Rectal smooth muscle tissue (tissue), 1 donor: ENCODE results near the gene MIEN1.
"Not testable (repeated sequence)": the region's sequence is repeated elsewhere in the genome, so short reads cannot be mapped to it uniquely, and the experiment has no call there.

Experiments used
- H3K27ac ChIP-seq: one replicate; pipeline ENCODE4 v1.7.0; 2013; ENCODE audit warnings: low read depth, low read length, inconsistent platforms
- H3K27me3 ChIP-seq: one replicate; pipeline ENCODE4 v1.7.0; 2013; ENCODE audit warnings: low read length; ENCODE audit not compliant: control insufficient read depth, insufficient read depth
- H3K36me3 ChIP-seq: one replicate; pipeline ENCODE4 v1.7.0; 2013; ENCODE audit warnings: low read length; ENCODE audit not compliant: control insufficient read depth, insufficient read depth
- H3K4me1 ChIP-seq: one replicate; pipeline ENCODE4 v1.7.0; 2013; ENCODE audit warnings: low read length; ENCODE audit not compliant: control insufficient read depth, insufficient read depth
- H3K4me3 ChIP-seq: one replicate; pipeline ENCODE4 v1.7.0; 2013; ENCODE audit warnings: low read length
- H3K9ac ChIP-seq: one replicate; pipeline ENCODE4 v1.7.0; 2013; ENCODE audit warnings: low read length

MIEN1 gene

DNA sequence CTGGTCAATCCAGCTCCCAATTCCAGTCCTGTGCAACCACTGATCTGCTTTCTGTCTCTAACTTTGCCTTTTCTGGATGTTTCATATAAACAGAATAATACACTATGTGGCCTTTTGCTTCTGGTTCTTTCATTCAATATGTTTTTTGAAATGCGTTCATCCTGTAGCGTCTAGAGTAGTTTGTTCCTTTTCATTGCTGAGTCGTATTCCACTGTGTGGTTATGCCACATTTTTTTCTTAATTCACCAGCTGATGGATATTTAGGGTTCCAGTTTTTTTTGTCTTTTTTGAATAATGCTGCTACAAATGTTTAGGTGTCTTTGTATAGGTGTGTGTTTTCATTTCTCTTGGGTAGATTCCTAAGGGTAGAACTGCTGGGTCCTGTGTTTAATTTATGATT lies 2.3 kb upstream of the MIEN1 start:
- Histone ChIP-seq H3K27me3 (peaks cover 3% of the 10 kb centered on the region), H3K4me3 (no peak overlapping the region), H3K9ac (no peak overlapping the region), H3K36me3 (peaks cover under 1% of the 10 kb centered on the region), H3K4me1 (peaks cover 5% of the 10 kb centered on the region), H3K27ac (no peak overlapping the region)

DNA sequence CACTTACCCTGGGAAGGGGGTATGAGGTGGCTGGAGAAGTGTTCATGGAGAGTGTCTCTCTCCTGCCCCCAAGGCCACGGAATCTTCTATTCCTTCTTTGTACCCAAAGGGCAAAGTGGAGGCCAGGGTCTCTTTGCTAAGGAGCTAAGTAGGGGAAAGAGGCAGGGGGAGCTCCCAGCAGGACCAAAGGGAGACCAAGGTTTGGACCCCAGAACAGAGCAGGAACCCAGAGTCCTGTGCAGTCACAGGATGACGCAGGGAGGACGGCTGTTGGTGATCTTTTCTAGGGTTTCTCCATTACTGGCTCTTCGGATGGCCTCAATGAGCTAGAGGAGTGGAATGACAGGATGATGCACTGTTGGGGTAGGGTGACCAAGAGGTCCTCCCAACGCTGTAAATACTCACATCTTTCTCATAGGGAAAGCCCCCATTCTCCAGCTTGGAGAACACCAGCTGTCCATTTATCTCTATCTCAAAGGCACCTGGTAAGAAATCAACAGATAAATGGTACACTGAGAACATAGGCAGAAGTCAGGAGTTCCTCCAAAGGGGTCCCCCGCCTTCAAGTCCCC lies 966 bp downstream of the MIEN1 start:
- Histone ChIP-seq H3K27ac (no peak overlapping the region), H3K27me3 (no peaks in the 10 kb centered on the region), H3K36me3 (peaks cover 22% of the 10 kb centered on the region), H3K9ac (peak overlapping the region; percentile 81), H3K4me3 (peak overlapping the region; percentile 83), H3K4me1 (peaks cover 5% of the 10 kb centered on the region)

DNA sequence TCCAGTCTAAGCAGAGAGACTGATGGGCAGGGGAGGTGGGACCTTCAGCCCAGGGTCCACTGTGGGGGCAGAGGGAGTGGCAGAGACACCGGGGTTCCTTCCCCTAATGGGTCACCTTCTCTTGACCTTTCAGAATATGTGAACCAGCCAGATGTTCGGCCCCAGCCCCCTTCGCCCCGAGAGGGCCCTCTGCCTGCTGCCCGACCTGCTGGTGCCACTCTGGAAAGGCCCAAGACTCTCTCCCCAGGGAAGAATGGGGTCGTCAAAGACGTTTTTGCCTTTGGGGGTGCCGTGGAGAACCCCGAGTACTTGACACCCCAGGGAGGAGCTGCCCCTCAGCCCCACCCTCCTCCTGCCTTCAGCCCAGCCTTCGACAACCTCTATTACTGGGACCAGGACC lies 2.8 kb downstream of the MIEN1 start:
- Histone ChIP-seq H3K4me1 (peaks cover 5% of the 10 kb centered on the region), H3K9ac (no peak overlapping the region), H3K4me3 (no peak overlapping the region), H3K27ac (no peak overlapping the region), H3K36me3 (peaks cover 25% of the 10 kb centered on the region), H3K27me3 (no peaks in the 10 kb centered on the region)

DNA sequence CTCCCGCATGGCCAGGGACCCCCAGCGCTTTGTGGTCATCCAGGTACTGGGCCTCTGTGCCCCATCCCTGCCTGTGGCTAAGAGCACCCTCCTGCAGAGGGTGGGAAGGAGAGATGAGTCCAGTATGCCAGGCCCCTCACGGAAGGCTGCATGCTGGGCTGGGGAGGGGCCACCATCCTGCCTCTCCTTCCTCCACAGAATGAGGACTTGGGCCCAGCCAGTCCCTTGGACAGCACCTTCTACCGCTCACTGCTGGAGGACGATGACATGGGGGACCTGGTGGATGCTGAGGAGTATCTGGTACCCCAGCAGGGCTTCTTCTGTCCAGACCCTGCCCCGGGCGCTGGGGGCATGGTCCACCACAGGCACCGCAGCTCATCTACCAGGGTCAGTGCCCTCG lies 3.7 kb downstream of the MIEN1 start:
- no peak overlapping the region for H3K9ac ChIP-seq
- H3K27me3 ChIP-seq: no peaks in the 10 kb centered on the region
- no peak overlapping the region for H3K4me3 ChIP-seq
- peaks cover 5% of the 10 kb centered on the region for H3K4me1 ChIP-seq
- H3K36me3 ChIP-seq: peaks cover 27% of the 10 kb centered on the region
- H3K27ac ChIP-seq: no peak overlapping the region

DNA sequence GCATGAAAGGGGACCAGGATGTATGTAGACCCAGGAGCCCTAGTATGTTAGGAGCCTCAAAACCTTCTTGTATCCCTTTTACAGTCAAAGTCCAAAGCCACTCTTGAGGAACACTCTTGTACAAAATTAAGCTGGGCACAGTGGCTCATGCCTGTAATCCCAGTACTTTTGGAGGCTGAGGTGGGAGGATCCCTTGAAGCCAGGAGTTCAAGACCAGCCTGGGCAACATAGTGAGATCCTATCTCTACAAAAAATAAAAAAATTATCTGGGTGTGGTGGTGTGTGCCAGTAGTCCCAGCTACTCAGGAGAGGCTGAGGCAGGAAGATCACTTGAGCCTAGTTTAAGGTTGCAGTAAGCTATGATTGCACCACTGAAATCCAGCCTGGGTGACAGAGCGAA lies 4.4 kb downstream of the MIEN1 start:
- H3K36me3 ChIP-seq: peaks cover 28% of the 10 kb centered on the region

DNA sequence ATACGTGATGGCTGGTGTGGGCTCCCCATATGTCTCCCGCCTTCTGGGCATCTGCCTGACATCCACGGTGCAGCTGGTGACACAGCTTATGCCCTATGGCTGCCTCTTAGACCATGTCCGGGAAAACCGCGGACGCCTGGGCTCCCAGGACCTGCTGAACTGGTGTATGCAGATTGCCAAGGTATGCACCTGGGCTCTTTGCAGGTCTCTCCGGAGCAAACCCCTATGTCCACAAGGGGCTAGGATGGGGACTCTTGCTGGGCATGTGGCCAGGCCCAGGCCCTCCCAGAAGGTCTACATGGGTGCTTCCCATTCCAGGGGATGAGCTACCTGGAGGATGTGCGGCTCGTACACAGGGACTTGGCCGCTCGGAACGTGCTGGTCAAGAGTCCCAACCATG lies 5.6 kb downstream of the MIEN1 start:
- Histone ChIP-seq H3K36me3 (peaks cover 30% of the 10 kb centered on the region), H3K9ac (no peak overlapping the region), H3K4me1 (peaks cover 2% of the 10 kb centered on the region), H3K27me3 (no peaks in the 10 kb centered on the region), H3K27ac (no peak overlapping the region), H3K4me3 (no peak overlapping the region)

More for the DNA sequence above, 4.4 kb downstream of the MIEN1 start:
- not testable (repeated sequence) for H3K4me3 ChIP-seq, H3K9ac ChIP-seq, H3K27ac ChIP-seq, H3K27me3 ChIP-seq, H3K4me1 ChIP-seq

DNA sequence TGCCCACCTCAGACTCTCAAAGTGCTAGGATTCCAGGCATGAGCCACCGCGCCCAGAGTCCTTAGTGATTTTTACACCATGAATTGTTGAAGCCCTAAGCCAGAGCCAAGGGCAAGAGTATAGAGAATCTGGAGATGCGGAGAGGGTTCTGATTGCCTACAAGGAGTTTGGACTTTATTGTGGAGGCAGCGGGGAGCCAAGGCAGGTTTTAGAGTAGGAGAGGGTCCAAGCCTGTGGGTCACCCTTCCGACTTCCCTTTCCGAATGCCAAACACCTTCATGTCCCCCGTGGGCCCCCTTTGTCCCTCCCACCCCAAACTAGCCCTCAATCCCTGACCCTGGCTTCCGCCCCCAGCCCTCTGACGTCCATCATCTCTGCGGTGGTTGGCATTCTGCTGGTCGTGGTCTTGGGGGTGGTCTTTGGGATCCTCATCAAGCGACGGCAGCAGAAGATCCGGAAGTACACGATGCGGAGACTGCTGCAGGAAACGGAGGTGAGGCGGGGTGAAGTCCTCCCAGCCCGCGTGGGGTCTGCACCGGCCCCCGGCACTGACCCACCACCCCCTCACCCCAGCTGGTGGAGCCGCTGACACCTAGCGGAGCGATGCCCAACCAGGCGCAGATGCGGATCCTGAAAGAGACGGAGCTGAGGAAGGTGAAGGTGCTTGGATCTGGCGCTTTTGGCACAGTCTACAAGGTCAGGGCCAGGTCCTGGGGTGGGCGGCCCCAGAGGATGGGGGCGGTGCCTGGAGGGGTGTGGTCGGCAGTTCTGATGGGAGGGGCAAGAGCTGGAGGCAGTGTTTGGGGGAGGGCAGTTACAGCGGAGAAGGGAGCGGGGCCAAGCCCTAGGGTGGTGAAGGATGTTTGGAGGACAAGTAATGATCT lies 7.1 kb downstream of the MIEN1 start:
- H3K27me3 ChIP-seq: no peaks in the 10 kb centered on the region
- no peak overlapping the region for H3K4me3 ChIP-seq
- no peak overlapping the region for H3K9ac ChIP-seq
- no peaks in the 10 kb centered on the region for H3K4me1 ChIP-seq
- H3K36me3 ChIP-seq: peaks cover 33% of the 10 kb centered on the region
- H3K27ac ChIP-seq: no peak overlapping the region

DNA sequence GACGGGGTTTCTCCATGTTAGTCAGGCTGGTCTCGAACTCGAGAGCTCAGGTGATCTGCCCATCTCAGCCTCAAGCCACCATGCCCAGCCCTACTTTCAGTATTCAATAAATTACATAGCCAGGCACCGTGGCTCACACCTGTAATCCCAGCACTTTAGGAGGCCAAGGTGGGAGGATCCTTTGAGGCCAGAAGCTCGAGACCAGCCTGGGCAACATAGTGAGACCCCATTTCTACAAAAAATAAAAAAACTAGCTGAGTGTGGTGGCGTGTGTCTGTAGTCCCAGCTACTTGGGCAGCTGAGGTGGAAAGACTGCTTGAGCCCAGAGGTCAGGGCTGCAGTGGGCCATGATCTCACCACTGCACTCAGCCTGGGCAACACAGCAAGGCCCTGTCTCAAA lies 8.2 kb downstream of the MIEN1 start:
- no peak overlapping the region for H3K27ac ChIP-seq
- peaks cover 29% of the 10 kb centered on the region for H3K36me3 ChIP-seq
- no peak overlapping the region for H3K9ac ChIP-seq
- no peaks in the 10 kb centered on the region for H3K27me3 ChIP-seq
- no peak overlapping the region for H3K4me3 ChIP-seq
- H3K4me1 ChIP-seq: no peaks in the 10 kb centered on the region

DNA sequence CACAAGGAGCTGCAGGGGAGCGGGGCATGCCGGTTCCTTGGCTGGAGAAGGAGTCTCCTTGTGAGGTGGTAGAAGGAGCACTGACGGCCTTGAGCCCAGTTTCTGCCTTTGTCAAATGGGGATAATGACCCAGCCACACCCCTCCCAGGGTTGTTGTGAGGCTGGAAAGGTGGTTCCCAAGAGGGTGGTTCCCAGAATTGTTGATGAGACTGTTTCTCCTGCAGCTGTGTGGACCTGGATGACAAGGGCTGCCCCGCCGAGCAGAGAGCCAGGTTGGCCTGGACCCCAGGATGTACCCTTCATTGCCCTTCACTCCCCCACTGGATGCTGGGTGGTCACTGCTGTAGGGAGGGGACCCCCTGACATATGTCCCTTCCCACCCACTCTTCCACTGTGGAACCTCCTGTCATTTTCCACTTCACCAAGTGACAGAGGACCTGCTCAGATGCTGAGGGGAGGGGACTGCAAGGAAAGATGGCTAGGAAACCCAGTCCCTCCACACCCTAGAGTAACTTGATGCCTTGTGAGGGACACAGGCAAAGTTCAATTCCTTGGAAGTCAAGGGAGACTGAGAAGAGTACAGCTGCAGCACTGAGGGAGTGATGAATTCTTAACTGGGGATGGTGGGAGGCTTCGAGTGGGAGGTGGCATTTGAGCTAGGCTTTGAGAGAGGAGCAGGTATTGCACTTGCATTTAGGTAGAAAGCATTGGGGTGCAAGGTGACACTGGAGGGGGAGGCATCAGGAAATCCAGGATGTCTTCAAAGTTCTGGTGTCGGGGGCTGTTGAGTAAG lies 10.6 kb downstream of the MIEN1 start:
- H3K9ac ChIP-seq: no peak overlapping the region
- H3K4me3 ChIP-seq: no peak overlapping the region
- H3K4me1 ChIP-seq: no peaks in the 10 kb centered on the region
- H3K27ac ChIP-seq: no peak overlapping the region
- H3K27me3 ChIP-seq: no peaks in the 10 kb centered on the region
- H3K36me3 ChIP-seq: peaks cover 30% of the 10 kb centered on the region

DNA sequence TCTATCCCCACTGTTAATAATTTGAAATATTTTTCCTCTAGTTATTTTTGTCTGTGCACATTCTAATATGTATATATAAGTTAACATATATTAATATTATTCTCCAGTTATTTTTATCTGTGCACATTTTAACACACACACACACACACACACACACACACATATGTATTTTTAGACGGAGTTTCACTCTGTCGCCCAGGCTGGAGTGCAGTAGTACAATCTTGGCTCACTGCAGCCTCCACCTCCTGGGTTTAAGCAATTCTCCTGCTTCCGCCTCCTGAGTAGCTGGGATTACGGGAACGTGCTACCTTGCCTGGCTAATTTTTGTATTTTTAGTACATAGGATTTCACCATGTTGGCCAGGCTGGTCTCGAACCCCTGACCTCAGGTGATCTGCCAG lies 12.7 kb downstream of the MIEN1 start:
- Histone ChIP-seq H3K27me3 (no peaks in the 10 kb centered on the region), H3K4me1 (no peaks in the 10 kb centered on the region), H3K36me3 (peaks cover 23% of the 10 kb centered on the region), H3K4me3 (no peak overlapping the region), H3K9ac (no peak overlapping the region), H3K27ac (no peak overlapping the region)

DNA sequence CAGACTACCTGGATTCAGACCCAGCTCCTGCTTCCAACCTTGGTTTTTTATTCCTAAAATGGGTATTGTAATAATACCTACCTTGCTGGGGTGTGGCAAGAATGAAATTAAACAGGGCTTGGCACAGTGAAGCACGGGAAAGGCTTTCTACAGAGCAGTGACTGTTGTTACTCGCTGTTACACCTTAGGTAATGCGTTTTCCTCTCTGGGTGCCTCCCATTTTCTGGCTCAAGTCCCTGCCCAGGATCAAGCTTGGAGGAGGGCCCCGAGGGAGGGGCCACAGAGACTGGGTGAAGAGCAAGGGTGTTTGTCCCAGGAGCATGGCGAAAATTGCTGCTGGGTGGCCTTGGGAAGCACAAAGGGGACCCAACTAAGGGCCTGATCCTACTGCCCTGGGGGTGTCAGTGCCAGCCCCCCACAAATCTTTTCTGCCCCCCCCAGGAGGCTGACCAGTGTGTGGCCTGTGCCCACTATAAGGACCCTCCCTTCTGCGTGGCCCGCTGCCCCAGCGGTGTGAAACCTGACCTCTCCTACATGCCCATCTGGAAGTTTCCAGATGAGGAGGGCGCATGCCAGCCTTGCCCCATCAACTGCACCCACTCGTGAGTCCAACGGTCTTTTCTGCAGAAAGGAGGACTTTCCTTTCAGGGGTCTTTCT lies 13.3 kb downstream of the MIEN1 start:
- no peak overlapping the region for H3K4me3 ChIP-seq
- H3K27ac ChIP-seq: no peak overlapping the region
- H3K27me3 ChIP-seq: no peaks in the 10 kb centered on the region
- no peak overlapping the region for H3K9ac ChIP-seq
- peaks cover 23% of the 10 kb centered on the region for H3K36me3 ChIP-seq
- H3K4me1 ChIP-seq: no peaks in the 10 kb centered on the region
